Kidney (tissue), 14 donors: Measurements from ENCODE around the gene ARMH4. TPM values are rescaled to one million over a fixed set of nuclear protein-coding genes. Genes with fewer than 3 reads are reported as not detected.

Experiments used
- DNase-seq, 5 donors: peaks; one replicate each; pipeline ENCODE4 v3.0.0-alpha.2; 2013 to 2020
- FAIRE-seq: peaks from 2 replicates; lab custom pipeline; 2012; peaks lifted over from hg19 to GRCh38; lab: Jason Lieb, UNC
- H3K27ac ChIP-seq, 2 donors: one replicate each; pipeline ENCODE4 v1.7.0; 2013; ENCODE audit warnings: low read depth in 2 of 2, low read length in 2 of 2, inconsistent platforms in 1 of 2
- H3K27me3 ChIP-seq: one replicate; pipeline ENCODE4 v1.7.1; 2013; ENCODE audit warnings: low read length, inconsistent platforms; ENCODE audit not compliant: control insufficient read depth, insufficient read depth
- H3K36me3 ChIP-seq, 3 donors: one replicate each; pipeline versions ENCODE4 v1.7.0 to v1.7.1; 2013; ENCODE audit warnings: low read length in 3 of 3, control low read depth in 1 of 3, inconsistent platforms in 1 of 3; ENCODE audit not compliant: insufficient read depth in 3 of 3, control insufficient read depth in 2 of 3
- H3K4me1 ChIP-seq, 3 donors: one replicate each; pipeline versions ENCODE4 v1.7.0 to v1.7.1; 2013; ENCODE audit warnings: low read length in 3 of 3, inconsistent platforms in 1 of 3, low read depth in 1 of 3; ENCODE audit not compliant: control insufficient read depth in 2 of 3, insufficient read depth in 2 of 3
- H3K4me3 ChIP-seq, 3 donors: one replicate each; pipeline versions ENCODE4 v1.7.0 to v1.8.1; 2013; ENCODE audit warnings: low read length in 3 of 3, control low read depth in 1 of 3, inconsistent platforms in 1 of 3
- H3K9ac ChIP-seq, 3 donors: one replicate each; pipeline versions ENCODE4 v1.7.0 to v1.7.1; 2013; ENCODE audit warnings: low read length in 3 of 3, control low read depth in 1 of 3, inconsistent platforms in 1 of 3
- H3K9me3 ChIP-seq, 3 donors: one replicate each; pipeline versions ENCODE4 v1.7.0 to v1.7.1; 2013; ENCODE audit warnings: low read length in 3 of 3, control low read depth in 1 of 3, inconsistent platforms in 1 of 3; ENCODE audit not compliant: control insufficient read depth in 2 of 3, insufficient read depth in 1 of 3
- intact Hi-C: fragments of 100-400 bp; cut with DNase I; formaldehyde crosslinking; loops from one replicate; pipeline ENCODE4 v1.11.1; 2022
- polyA plus RNA-seq: library from polyadenylated mRNA; stranded (reverse); fragments of 350-450 nt; fragmentation: Illumina TruSeq; extraction: RNeasy Lipid Tissue Mini Kit (QIAGEN cat#74804); gene quantifications from one replicate; pipeline ENCODE4 v1.2.3, GENCODE V29; 2014; ENCODE audit warnings: low read depth, low replicate concordance; ENCODE audit not compliant: insufficient read depth
- total RNA-seq: library from RNA; stranded (reverse); fragmentation: NEBNext Ultra II Directional; extraction: Animal tissue kit (Norgen Biotek cat#: 25700); gene quantifications from one replicate; pipeline ENCODE4 v1.2.1, GENCODE V29; 2021
- TF ChIP-seq, protein P1 (sequence below): IDR thresholded peaks from 3 replicates; pipeline ENCODE4 v1.5.1; 2012; ENCODE audit warnings: mild to moderate bottlenecking, moderate library complexity, borderline replicate concordance; ENCODE audit not compliant: insufficient read depth; ENCODE audit errors: extremely low read depth
- donor health status: control.
- donor health status: control.
- donor health status: control.
- donor health status: control.
- donor health status: control.
- donor health status: DM: yes; HTN: yes; CAD: no.
- donor health status: Normal renal cell carcinoma (clear cell type).

The ARMH4 gene
- total and polyA plus RNA-seq, 2 donors from 2014 or later = 4.9 to 14.2 TPM

- Histone ChIP-seq H3K27me3 (no peaks in the 10 kb centered on the region), H3K27ac (no peak overlapping the region), H3K9ac (no peak overlapping the region), H3K9me3 (no peaks in the 10 kb centered on the region), H3K4me1 (no peaks in the 10 kb centered on the region), H3K4me3 (no peak overlapping the region), H3K36me3 (no peaks in the 10 kb centered on the region)
- DNase-seq (no peak), FAIRE-seq (no peak)
- intact Hi-C loops = no loop called here
- TF ChIP-seq, protein P1, sequence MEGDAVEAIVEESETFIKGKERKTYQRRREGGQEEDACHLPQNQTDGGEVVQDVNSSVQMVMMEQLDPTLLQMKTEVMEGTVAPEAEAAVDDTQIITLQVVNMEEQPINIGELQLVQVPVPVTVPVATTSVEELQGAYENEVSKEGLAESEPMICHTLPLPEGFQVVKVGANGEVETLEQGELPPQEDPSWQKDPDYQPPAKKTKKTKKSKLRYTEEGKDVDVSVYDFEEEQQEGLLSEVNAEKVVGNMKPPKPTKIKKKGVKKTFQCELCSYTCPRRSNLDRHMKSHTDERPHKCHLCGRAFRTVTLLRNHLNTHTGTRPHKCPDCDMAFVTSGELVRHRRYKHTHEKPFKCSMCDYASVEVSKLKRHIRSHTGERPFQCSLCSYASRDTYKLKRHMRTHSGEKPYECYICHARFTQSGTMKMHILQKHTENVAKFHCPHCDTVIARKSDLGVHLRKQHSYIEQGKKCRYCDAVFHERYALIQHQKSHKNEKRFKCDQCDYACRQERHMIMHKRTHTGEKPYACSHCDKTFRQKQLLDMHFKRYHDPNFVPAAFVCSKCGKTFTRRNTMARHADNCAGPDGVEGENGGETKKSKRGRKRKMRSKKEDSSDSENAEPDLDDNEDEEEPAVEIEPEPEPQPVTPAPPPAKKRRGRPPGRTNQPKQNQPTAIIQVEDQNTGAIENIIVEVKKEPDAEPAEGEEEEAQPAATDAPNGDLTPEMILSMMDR = no peak
Observed at GRCh38 chr14:58121530-58122186, 30.4 kb downstream of the ARMH4 start.

DNA sequence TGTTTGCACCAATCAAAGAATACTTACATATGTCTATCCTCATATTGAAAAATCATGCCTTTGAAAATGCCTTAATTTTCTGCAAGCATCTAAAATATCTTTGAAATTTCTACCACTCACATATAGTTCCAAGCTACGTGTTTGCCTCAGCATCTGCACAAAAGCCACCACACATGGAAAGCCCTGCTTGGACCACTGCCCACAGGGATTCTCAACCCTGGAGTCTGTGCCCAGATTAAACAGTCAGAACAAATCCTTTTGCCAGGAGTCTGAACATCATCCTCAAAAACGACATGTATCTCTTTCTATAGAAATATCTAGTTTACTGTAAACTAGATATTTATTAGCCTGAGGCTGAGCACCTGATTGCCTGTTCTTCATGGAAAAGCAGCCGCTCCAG is 32.6 kb downstream of the ARMH4 start:
- no peaks in the 10 kb centered on the region for H3K9me3 ChIP-seq
- no peaks in the 10 kb centered on the region for H3K36me3 ChIP-seq
- FAIRE-seq = no peak
- no peak overlapping the region for H3K4me3 ChIP-seq
- no peak overlapping the region for H3K27ac ChIP-seq
- no peaks in the 10 kb centered on the region for H3K27me3 ChIP-seq
- H3K9ac ChIP-seq = no peak overlapping the region
- DNase-seq = no peak
- intact Hi-C loops = no loop called here
- H3K4me1 ChIP-seq = no peaks in the 10 kb centered on the region
- TF ChIP-seq, protein P1 = no peak

GRCh38 chr14:58118097-58118815 is 33.8 kb downstream of the ARMH4 start:
- Histone ChIP-seq H3K4me3 (no peak overlapping the region), H3K9ac (no peak overlapping the region), H3K9me3 (no peaks in the 10 kb centered on the region), H3K36me3 (no peaks in the 10 kb centered on the region), H3K27me3 (no peaks in the 10 kb centered on the region), H3K4me1 (no peaks in the 10 kb centered on the region), H3K27ac (no peak overlapping the region)
- intact Hi-C loops = no loop called here
- TF ChIP-seq, protein P1 = no peak
- DNase-seq (no peak), FAIRE-seq (no peak)
